Femur (tissue), 1 donor: ENCODE results near the gene SULF2.

ENCODE experiments used
- DNase-seq: peaks from one replicate; pipeline ENCODE4 v3.0.0-alpha.2; 2017

The SULF2 gene

GRCh38 chr20:47735412-47736400 lies 49.6 kb downstream of the SULF2 start:
- DNase-seq = no peak

- no peak for DNase-seq
These were observed 50.4 kb downstream of the SULF2 start for GRCh38 chr20:47734870-47735269.

GRCh38 chr20:47733892-47734291 lies 51.4 kb downstream of the SULF2 start:
- DNase-seq = no peak

- DNase-seq = no peak
These were observed 54.5 kb downstream of the SULF2 start for GRCh38 chr20:47730744-47731143.

- DNase-seq = peak; percentile 51
These were observed 55.8 kb downstream of the SULF2 start for GRCh38 chr20:47729472-47729871.

GRCh38 chr20:47727909-47728361 lies 57.3 kb downstream of the SULF2 start:
- no peak for DNase-seq

- DNase-seq = peak; percentile 77
These were observed 58.0 kb downstream of the SULF2 start for GRCh38 chr20:47727170-47727880.

- DNase-seq = no peak
These were observed 58.6 kb downstream of the SULF2 start for GRCh38 chr20:47726632-47727031.

- peak; percentile 84 for DNase-seq
These were observed 59.9 kb downstream of the SULF2 start for GRCh38 chr20:47725248-47725973.

GRCh38 chr20:47724910-47725247 lies 60.4 kb downstream of the SULF2 start:
- DNase-seq = no peak

DNA sequence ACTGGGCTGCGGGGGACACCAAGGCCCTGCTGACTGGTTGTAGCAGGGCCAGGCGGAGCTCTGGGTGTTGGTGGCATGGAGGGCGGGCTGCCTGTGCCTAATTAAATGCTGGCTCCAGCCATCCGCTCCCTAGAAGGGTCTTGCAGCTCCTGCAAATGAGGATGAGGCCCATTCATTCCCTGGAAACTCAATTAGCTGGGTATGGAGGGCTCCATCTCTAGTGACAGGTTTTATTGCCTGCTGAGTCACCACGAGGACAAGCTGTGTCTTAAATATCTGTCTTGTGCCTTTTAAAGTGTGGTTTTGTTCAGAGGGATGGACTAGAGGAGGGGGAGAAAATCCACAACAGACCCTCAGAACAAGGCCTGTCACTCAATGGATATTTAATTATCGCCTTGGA lies 60.9 kb downstream of the SULF2 start:
- DNase-seq = no peak

DNA sequence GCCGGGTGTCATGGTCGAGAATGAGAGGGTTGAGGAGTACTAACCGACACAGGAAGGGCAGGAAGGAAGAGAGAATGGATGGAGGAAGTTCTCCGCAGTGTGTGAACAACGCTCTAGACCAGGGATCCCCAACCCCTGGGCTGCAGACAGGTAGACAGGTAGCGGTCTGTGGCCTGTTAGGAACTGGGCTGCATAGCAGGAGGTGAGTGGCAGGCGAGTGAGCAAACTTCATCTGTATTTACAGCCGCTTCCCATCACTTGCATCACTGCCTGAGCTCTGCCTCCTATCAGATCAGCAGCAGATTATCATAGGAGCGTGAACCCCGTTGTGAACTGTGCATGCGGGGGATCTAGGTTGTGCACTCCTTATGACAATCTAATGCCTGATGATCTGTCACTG lies 62.0 kb downstream of the SULF2 start:
- no peak for DNase-seq

DNA sequence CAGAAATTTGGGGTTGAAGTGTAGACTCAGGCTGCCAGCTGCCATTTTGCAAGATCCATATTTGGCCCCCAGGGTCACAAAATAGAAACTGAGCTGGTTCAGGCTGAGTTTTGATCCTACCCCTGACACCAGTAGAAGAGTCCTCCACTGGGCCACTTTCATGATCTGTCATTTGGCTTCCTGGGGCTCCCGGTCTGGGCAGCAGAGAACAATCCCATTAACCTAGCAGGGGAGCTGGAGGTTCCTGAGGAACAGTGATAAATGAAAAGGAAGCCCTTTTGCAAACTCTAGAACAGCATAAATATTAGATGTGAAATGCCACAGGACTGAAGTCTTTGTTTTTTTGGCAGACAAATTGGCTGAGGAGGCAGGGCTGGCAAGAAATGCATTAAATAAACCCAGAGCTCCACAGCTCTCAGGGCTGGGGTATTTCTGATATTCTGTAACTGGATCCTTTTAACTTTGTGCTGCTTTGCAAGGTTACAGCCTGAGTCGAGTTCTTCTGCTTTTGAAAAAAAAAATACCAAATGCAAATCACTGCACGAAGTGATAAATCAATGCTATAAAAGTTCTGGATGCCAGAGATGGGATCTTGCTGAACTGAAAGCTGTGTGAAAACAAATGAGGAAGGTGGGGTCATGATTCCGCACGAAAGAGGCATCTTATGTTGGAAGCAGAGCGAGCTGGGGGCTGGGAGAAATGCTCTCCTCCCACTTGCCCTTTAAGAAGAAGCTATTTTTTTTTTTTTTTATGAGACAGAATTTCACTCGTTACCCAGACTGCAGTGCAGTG lies 64.4 kb downstream of the SULF2 start:
- no peak for DNase-seq

DNA sequence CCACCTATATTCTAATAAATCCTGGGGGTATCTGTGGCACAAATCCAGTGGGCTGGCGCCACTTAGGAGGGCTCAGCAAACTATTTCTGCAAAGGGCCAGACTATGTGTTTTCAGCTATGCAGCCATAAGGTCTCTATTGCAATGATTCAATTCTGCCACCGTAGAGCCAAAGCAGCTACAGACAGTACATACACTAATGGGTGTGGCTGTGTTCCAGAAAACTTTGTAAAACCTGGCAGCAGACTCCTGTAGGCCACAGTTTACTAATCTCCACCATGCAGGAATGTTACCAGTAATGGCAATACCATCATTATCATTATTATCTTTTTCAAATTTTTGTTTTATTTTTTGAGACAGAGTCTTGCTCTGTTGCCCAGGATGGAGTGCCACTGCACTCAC lies 65.7 kb downstream of the SULF2 start:
- no peak for DNase-seq

GRCh38 chr20:47719211-47719610 lies 66.1 kb downstream of the SULF2 start:
- no peak for DNase-seq

DNA sequence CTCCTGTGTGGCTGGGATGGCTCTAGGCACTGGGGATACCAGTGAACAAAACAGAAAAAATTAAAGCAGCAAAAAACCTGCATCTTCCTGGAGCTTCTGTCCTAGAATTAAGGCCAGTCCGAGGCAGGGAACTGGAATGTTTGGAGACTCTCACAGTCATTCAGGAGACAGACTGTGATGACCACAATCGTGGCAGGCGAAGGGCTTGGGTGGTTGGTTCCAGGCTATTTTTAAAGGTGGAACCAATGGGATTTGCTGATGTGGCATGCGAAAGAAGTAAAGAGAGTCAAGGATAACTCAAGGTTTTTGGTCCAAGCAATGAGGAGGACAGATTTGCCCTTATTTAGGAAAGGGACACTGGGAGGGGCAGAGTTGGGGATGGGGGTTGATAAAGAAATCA lies 66.9 kb downstream of the SULF2 start:
- no peak for DNase-seq

- no peak for DNase-seq
These were observed 67.9 kb downstream of the SULF2 start for GRCh38 chr20:47717421-47717820.

- DNase-seq = peak; percentile 73
These were observed 71.3 kb downstream of the SULF2 start for GRCh38 chr20:47713878-47714450.

DNA sequence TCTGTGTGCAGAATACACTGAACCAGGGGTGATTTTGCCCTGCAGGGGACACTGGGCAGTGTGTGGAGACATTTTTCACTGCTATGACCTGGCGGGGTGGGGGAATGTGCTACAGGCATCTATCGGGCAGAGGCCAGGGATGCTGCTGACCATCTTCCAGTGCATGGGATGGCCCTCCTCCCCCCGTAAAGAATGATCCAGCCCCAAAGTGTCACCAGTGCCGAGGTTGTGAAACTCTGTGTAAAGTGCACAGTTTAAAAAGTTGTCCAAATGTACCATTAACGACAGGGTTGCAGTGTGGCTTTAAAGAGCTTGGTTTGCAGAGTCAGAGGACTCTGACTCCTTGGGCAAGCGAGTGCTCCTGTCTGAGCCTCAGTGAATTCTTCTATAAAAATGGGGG lies 72.1 kb downstream of the SULF2 start:
- DNase-seq = no peak

DNA sequence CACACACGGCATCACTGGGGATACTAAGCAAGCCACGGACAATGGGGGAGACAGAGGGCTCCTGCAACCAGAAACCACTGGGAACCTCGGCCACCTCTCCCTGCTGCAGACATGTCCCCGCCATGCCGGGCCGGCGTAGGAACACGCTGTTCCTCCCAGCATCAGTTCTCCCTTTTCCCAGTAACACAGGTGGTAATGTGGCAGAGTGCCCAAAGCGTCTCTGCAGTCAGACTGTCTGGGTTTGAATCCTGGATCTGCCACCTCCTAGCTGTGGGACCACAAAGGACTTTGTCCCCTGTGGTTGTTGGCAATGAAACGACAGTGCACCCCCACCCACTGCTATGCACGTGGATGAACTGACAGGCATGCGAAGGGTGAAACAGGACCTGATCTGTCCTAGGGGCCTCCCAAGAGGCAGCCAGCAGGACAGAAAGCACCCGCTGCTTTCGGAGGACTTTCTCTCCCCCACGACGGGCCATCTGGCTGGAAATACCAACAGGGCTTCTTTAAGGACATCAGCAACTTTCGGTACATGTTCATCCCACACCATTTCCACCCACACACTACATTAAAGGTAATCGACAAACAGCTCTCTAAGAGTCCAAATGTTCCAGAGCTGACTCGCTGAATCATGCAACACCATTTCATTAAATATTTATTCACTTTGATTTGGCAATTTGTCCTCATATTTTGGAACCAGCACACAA lies 74.1 kb downstream of the SULF2 start:
- no peak for DNase-seq

DNA sequence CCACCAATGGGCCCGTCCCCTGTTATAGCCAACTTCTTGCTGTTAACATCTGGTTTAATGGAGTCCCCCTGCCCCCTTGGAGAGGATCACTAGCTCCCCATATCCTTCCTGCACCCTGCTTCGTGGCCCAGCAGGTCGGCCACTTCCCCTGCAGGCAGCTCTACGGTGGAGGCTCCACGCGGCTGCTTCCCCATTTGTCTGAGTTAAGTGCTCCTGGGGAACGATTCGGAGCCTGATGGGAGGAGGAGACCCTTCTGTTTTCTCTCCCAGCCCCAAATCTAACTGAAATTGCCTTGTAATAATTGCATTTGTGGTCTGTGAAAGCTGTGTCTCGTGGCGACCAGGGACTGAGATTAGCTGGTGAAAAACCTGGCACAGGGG lies 74.6 kb downstream of the SULF2 start:
- DNase-seq = no peak
